GM12873 (cell line): ENCODE measurements around the gene USP36.

Experiments
- TF ChIP-seq, protein P1 (sequence below): IDR thresholded peaks from 2 replicates; pipeline ENCODE4 v1.5.1; 2012; ENCODE audit warnings: low read depth, mild to moderate bottlenecking, moderate library complexity, low read length, control low read depth; ENCODE audit not compliant: insufficient read depth; ENCODE audit errors: missing control alignments

Gene USP36

DNA sequence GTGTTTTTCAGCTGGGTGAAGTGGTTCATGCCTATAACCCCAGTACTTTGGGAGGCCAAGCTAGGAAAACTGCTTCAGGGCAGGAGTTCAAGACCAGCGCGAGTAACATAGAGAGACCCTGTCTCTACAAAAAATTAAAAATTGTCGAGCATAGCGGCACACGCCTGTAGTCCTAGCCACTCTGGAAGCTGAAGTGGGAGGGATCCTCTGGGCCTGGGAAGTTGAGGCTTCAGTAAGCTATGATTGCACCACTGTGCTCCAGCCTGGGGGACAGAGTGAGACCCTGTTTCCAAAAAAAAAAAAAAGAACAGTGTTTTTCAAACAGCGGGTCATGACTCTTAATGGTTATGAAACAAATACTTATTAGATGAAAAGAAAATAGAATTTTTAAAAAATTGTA lies 56.3 kb downstream of the USP36 start:
- TF ChIP-seq, protein P1, sequence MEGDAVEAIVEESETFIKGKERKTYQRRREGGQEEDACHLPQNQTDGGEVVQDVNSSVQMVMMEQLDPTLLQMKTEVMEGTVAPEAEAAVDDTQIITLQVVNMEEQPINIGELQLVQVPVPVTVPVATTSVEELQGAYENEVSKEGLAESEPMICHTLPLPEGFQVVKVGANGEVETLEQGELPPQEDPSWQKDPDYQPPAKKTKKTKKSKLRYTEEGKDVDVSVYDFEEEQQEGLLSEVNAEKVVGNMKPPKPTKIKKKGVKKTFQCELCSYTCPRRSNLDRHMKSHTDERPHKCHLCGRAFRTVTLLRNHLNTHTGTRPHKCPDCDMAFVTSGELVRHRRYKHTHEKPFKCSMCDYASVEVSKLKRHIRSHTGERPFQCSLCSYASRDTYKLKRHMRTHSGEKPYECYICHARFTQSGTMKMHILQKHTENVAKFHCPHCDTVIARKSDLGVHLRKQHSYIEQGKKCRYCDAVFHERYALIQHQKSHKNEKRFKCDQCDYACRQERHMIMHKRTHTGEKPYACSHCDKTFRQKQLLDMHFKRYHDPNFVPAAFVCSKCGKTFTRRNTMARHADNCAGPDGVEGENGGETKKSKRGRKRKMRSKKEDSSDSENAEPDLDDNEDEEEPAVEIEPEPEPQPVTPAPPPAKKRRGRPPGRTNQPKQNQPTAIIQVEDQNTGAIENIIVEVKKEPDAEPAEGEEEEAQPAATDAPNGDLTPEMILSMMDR, result no peak

DNA sequence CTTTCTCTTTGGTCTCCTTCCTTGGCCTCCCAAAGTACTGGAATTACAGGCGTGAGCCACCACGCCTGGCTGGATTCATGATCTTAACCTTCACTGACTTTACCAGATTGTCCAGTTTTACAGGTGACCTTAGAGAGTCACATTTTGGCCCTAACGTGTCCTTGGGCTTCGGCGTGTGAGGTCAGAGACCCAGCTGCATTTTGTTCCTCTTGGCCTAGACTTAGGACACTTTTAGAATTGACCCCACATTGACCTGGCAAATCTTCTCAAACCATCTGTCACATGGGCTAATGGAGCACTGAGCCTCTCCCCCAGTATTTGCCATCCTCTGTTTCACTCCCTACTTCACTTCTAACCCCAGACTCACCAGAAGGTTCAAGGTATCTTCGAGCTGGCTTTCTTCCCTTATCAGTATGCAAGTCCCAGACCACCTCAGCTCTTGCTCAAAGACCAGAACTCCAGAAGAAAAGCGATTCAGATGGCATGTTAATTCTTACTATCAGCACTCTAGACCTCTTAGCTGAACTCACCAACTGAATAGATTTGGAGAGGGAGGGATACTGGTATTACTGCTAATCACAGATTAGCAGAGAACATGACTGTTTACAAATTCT lies 56.8 kb downstream of the USP36 start:
- TF ChIP-seq, protein P1, result no peak

DNA sequence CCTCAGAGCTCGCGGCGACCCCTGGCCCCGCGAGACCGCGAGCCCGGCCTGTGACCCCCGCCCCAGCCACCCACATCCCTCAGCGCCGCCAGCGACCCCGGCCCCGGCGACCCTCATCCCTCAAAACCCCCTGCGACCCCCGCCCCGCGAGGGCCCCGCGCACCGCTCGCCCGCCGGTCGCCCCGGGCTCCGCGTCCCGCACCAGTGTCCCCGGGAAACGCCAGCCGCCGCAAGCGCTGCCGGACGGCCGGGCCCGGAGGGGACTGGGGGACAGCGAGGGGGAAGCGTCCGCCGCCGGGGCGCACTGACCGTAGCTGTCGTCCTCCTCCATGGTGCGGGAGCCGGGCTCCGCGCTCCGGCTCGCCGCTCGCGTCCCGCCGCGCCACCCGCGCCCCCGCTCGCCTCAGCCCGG lies 58.7 kb downstream of the USP36 start, which contains the start of gene CYTH1:
TSS of gene CYTH1 (minus strand) at position 381 of the 412 bp plus-strand sequence. CDS start at position 331, 50 bp downstream.
- TF ChIP-seq, protein P1, result no peak

DNA sequence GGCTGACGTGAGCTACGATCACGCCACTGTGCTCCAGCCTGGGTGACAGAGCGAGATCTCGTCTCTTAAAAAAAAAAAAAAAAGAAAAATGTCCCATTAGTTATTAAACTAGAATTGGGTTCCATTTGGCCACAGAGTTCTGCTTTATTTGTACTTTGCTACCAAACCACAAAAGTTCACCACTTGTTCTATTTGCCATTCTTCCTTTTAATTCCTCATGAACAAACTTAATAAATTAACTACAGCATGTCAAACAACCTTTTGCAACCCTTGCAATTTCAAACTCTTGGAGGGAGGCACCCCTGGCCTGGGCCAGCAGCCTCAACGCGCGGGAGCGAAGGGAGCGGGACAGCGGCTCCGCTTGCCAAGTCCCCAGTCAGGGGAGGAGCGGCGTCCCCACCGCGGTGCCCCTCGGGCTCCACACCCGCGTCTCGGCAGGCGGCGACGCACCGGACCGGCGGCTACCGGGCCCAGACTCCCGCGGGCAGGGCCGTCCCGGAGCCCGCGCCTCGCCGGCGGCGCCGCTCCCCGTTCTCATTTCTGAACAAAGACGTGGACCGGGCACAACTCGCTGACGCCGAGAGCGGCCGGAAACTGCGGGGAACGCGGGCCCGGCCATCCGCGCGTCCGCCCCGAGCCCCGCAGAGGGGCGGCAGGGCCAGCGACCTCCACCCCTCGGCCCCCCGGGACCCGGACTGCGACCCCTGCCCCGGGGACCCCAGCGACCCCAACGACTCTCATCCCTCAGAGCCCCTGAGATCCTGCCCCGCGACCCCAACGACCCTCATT lies 59.3 kb downstream of the USP36 start:
- TF ChIP-seq, protein P1, result no peak

DNA sequence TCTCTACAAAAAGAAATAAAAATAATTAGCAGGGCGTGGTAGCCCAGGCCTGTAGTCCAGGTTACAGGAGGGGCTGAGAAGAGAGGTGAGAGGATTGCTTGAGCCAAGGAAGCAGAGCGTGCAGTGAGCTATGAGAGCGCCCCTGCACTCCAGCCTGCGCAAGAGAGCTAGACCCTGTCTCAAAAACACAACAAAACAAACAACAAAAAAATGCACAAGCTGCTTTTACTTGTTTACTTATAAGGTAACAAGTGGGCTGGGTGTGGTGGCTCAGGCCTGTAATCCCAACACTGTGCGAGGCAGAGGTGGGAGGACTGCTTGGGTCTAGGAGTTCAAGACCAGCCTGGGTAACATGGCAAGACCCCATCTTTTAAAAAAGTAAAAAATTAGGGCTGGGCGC lies 60.3 kb downstream of the USP36 start:
- TF ChIP-seq, protein P1, result no peak

DNA sequence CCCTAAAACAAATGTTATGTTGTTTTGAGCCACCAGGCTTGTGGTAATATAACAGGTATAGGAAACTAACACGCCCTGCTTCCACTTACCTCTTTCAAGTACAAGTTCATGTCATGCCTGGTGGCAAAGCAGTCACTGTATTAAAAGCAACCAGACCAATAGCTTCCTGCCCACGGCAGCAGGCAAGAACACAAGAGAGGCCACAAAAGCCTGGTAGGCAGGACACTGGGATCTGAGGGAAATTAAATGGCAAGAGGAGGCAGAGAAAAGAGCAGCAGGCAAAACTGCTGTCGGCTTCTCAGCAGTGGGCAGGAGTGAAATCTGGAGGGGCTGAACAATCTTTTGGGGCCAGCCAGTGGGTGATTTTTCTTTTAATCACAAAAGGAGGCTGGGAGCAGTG lies 60.8 kb downstream of the USP36 start:
- TF ChIP-seq, protein P1, result no peak

DNA sequence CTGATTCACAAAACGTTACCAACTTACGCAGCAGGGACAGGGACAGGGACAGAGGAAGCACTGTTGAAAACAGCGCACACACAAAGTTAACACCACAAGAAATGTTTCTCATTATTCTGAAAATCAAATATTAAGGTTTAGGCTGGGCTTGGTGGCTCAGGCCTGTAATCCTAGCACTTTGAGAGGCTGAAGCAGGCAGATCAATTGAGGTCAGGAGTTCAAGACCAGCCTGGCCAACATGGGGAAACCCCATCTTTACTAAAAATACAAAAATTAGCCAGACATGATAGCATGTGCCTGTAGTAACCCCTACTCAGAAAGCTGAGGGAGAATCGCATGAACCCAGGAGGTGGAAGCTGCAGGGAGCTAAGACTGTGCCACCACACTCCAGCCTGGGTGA lies 62.7 kb downstream of the USP36 start:
- TF ChIP-seq, protein P1, result no peak
